Mucosa of rectum (tissue), 2 donors: ENCODE measurements around the gene SAG.

Experiments used
- H3K27ac ChIP-seq, 2 donors: one replicate each; pipeline ENCODE4 v1.7.0; 2013; ENCODE audit warnings: inconsistent platforms in 2 of 2, low read depth in 2 of 2, low read length in 2 of 2
- H3K27me3 ChIP-seq, 2 donors: one replicate each; pipeline ENCODE4 v1.7.0; 2013; ENCODE audit warnings: low read length in 2 of 2; ENCODE audit not compliant: control insufficient read depth in 2 of 2, insufficient read depth in 2 of 2
- H3K36me3 ChIP-seq, 2 donors: one replicate each; pipeline ENCODE4 v1.7.0; 2013; ENCODE audit warnings: low read length in 2 of 2; ENCODE audit not compliant: control insufficient read depth in 2 of 2, insufficient read depth in 2 of 2
- H3K4me1 ChIP-seq, 2 donors: one replicate each; pipeline ENCODE4 v1.7.0; 2013; ENCODE audit warnings: low read length in 2 of 2, mild to moderate bottlenecking in 1 of 2; ENCODE audit not compliant: control insufficient read depth in 2 of 2, insufficient read depth in 2 of 2
- H3K4me3 ChIP-seq, 2 donors: one replicate each; pipeline ENCODE4 v1.7.0; 2013; ENCODE audit warnings: low read length in 2 of 2
- H3K9ac ChIP-seq, 2 donors: one replicate each; pipeline ENCODE4 v1.7.0; 2013; ENCODE audit warnings: low read length in 2 of 2, low read depth in 1 of 2, mild to moderate bottlenecking in 1 of 2
- H3K9me3 ChIP-seq, 2 donors: one replicate each; pipeline ENCODE4 v1.7.0; 2013; ENCODE audit warnings: low read length in 2 of 2; ENCODE audit not compliant: control insufficient read depth in 2 of 2
- donor health status: healthy.
- donor health status: Normal muscosa, but diverticular disease.

The SAG gene

DNA sequence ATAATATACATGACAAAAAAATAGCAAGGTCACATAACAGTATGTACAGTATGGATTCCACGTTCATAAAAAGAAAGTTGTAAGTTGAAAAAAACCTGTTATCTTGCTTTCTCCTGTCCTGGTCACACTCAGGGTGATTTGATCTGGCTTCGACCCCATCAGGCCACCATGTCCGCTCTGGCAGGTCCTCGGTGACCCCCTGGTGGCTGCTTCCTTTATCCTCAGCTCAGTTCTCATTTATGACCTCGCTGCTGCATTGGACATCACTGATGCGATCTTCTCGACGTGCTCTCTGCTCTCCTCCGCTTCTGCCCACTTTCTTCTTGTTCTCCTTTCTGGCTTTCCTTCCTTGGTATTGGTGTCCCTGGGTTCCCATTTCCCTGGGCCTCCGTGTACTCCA is 76.4 kb downstream of the SAG start:
- H3K9me3 ChIP-seq, result no peaks in the 10 kb centered on the region
- no peak overlapping the region for H3K4me3 ChIP-seq
- H3K4me1 ChIP-seq, result peaks cover 8 to 12% of the 10 kb centered on the region in 2 donors
- H3K36me3 ChIP-seq, result peaks cover 0 to 5% of the 10 kb centered on the region in 2 donors
- no peaks in the 10 kb centered on the region for H3K27me3 ChIP-seq
- H3K27ac ChIP-seq, result peak overlapping the region in 1 of 2 donors; percentile 74
- no peak overlapping the region for H3K9ac ChIP-seq

DNA sequence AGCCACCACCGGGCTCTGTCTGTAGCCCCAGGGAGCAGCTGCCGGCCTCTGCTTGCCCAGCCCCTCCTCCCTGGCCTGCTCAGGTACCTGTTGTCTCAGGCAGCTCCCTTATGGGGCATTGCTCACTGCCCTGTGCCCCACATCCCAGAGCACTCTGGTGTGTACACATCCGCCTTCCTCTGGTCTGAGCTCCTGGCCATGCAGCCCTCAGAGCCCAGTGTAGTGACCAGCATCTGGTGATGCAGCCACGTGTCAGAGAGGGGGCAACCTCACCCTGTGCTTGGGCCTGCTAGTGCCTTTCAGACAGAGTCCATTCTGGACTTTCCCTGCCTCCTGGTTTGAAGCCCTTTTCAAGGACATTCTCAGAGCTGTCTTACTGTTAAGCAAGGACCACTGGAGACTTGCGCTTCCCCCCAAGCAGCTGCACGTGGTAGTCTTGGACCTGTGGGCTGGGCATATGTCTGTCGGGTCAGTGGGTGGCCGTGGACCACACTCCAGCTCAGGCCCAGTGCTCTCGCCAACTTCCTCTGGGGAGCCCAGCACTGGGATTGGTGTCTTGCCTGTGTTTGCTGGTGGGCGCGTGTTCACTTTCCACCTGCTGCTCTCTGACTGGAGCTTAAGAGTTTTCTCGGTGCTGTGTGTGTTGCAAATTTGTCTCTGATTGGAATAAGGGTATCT is 77.3 kb downstream of the SAG start:
- Histone ChIP-seq H3K4me1 (peaks cover 8 to 12% of the 10 kb centered on the region in 2 donors), H3K36me3 (peaks cover 3 to 8% of the 10 kb centered on the region in 2 donors), H3K9ac (peak overlapping the region in 1 of 2 donors; percentile 52), H3K27me3 (no peaks in the 10 kb centered on the region), H3K4me3 (no peak overlapping the region), H3K9me3 (no peaks in the 10 kb centered on the region), H3K27ac (peak overlapping the region; percentile 27 to 74)

- H3K27ac ChIP-seq, result peak overlapping the region; percentile 27 to 74
- H3K27me3 ChIP-seq, result no peaks in the 10 kb centered on the region
- H3K9ac ChIP-seq, result no peak overlapping the region
- H3K9me3 ChIP-seq, result no peaks in the 10 kb centered on the region
- H3K4me1 ChIP-seq, result peaks cover 8 to 12% of the 10 kb centered on the region in 2 donors
- peak overlapping the region in 1 of 2 donors; percentile 33 for H3K4me3 ChIP-seq
- H3K36me3 ChIP-seq, result peaks cover 7 to 11% of the 10 kb centered on the region in 2 donors
These were observed 78.0 kb downstream of the SAG start for GRCh38 chr2:233385489-233386044.

- H3K9me3 ChIP-seq, result no peaks in the 10 kb centered on the region
- no peaks in the 10 kb centered on the region for H3K27me3 ChIP-seq
- peak overlapping the region in 1 of 2 donors; percentile 33 for H3K4me3 ChIP-seq
- peak overlapping the region; percentile 50 to 74 for H3K27ac ChIP-seq
- peaks cover 8 to 10% of the 10 kb centered on the region in 2 donors for H3K36me3 ChIP-seq
- peaks cover 8 to 12% of the 10 kb centered on the region in 2 donors for H3K4me1 ChIP-seq
- H3K9ac ChIP-seq, result no peak overlapping the region
These were observed 78.9 kb downstream of the SAG start for GRCh38 chr2:233386382-233387041.

DNA sequence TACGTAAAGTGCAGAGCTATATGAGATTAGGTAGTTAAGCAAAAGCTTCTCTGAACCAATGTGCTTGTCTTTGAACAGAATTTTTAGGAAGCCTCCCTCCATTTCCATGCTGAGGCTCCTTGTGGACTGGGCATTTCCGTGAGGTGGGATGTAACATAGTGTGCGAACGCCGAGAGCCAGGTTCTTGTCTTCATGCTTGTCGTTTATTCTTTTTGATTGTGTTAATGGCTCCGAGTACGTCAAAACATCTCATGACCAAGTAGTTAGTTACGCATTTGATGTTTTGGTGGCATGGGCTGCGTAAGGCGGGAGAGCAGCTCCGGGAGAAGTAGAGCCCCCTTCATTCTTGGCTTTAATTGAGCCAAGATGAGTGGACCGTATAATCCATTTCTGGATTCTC is 79.6 kb downstream of the SAG start:
- H3K36me3 ChIP-seq, result peaks cover 13 to 15% of the 10 kb centered on the region in 2 donors
- no peaks in the 10 kb centered on the region for H3K9me3 ChIP-seq
- peak overlapping the region; percentile 50 to 74 for H3K27ac ChIP-seq
- H3K9ac ChIP-seq, result peak overlapping the region in 1 of 2 donors; percentile 35
- H3K4me1 ChIP-seq, result peaks cover 8 to 12% of the 10 kb centered on the region in 2 donors
- no peaks in the 10 kb centered on the region for H3K27me3 ChIP-seq
- H3K4me3 ChIP-seq, result no peak overlapping the region

GRCh38 chr2:233387667-233388528 is 80.3 kb downstream of the SAG start:
- Histone ChIP-seq H3K4me1 (peaks cover 8 to 12% of the 10 kb centered on the region in 2 donors), H3K9me3 (no peaks in the 10 kb centered on the region), H3K27me3 (no peaks in the 10 kb centered on the region), H3K4me3 (no peak overlapping the region), H3K36me3 (peaks cover 13 to 16% of the 10 kb centered on the region in 2 donors), H3K9ac (peak overlapping the region in 1 of 2 donors; percentile 35), H3K27ac (peak overlapping the region; percentile 50 to 74)

DNA sequence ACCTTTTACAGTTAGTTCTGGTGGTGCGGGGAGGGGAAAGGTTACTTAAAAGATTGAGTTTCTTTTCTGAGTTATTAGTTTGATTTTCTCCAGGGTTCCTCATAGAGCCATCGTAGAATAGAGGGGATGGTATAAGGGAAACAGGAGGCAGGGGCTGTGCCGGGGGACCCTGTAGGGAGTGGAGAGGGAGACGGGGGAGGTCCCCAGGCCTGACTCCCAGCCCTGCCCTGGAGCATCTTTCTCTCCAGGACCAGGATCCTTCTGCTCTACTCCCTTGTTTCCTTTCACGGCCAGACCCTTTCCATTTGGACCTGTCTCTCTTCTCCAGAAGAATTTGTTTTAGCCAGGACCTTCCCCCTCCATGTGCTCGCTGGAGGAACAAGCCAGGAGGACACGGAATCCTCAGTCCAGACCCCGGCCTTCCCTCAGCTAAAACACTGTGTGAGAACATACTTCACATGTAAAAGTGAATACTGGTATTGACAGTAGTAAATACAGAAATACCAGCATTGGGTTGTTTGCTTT is 82.0 kb downstream of the SAG start:
- Histone ChIP-seq H3K4me1 (peaks cover 8 to 11% of the 10 kb centered on the region in 2 donors), H3K36me3 (peaks cover 13 to 16% of the 10 kb centered on the region in 2 donors), H3K27me3 (no peaks in the 10 kb centered on the region), H3K4me3 (no peak overlapping the region), H3K27ac (no peak overlapping the region), H3K9me3 (no peaks in the 10 kb centered on the region), H3K9ac (no peak overlapping the region)

GRCh38 chr2:233395687-233396086 is 88.1 kb downstream of the SAG start:
- H3K27ac ChIP-seq, result no peak overlapping the region

More at GRCh38 chr2:233395687-233396086, 88.1 kb downstream of the SAG start:
- H3K27me3 ChIP-seq, result no peaks in the 10 kb centered on the region
- no peaks in the 10 kb centered on the region for H3K9me3 ChIP-seq
- no peak overlapping the region for H3K9ac ChIP-seq
- no peak overlapping the region for H3K4me3 ChIP-seq
- peaks cover 18% of the 10 kb centered on the region in 2 donors for H3K36me3 ChIP-seq
- H3K4me1 ChIP-seq, result no peaks in the 10 kb centered on the region
